ENCODE data around the gene RSRC1. TPM values are rescaled to one million over a fixed set of nuclear protein-coding genes. Genes with fewer than 3 reads are reported as not detected.

The RSRC1 gene
- total RNA-seq, 1 donor from 2014 or later = 80.5 TPM

GRCh38 chr3:158330870-158331269 is 221.0 kb downstream of the RSRC1 start:
- H3K27me3 ChIP-seq = no peaks in the 10 kb centered on the region
- no peak overlapping the region for H3K4me2 ChIP-seq
- H3F3A ChIP-seq (ENCODE audit: low read depth) = no peaks in the 10 kb centered on the region
- H3K27ac Mint-ChIP-seq = no peak overlapping the region
- H3K4me3 Mint-ChIP-seq = no peak overlapping the region
- H3K36me3 Mint-ChIP-seq = no peaks in the 10 kb centered on the region
- no peaks in the 10 kb centered on the region for H4K20me1 ChIP-seq (ENCODE audit: low read depth)
- no peaks in the 10 kb centered on the region for H3K27me3 Mint-ChIP-seq (ENCODE audit: insufficient read depth, low read depth)
- peaks cover 9% of the 10 kb centered on the region for H3K4me1 ChIP-seq
- no peaks in the 10 kb centered on the region for H3K79me2 ChIP-seq (ENCODE audit: low read depth)
- H3K9ac ChIP-seq = no peak overlapping the region
- no peaks in the 10 kb centered on the region for H3K36me3 ChIP-seq
- DNase-seq (ENCODE audit: low spot score) = no peak
- peaks cover 2% of the 10 kb centered on the region for H3K9me3 Mint-ChIP-seq
- H2AFZ ChIP-seq (replicated peaks) = no peak overlapping the region
- no peaks in the 10 kb centered on the region for H3K9me3 ChIP-seq (ENCODE audit: low read depth)
- H3K27ac ChIP-seq = no peak overlapping the region
- TF ChIP-seq CTCF (IDR thresholded peaks at IDR 0.05) = no peak
- TF ChIP-seq EZH2phosphoT487 (IDR thresholded peaks at IDR 0.05) = no peak
- TF ChIP-seq EZH2 (IDR thresholded peaks at IDR 0.05) = no peak
- H3K4me3 ChIP-seq = no peak overlapping the region
- H3K4me1 Mint-ChIP-seq = peaks cover 3% of the 10 kb centered on the region

GRCh38 chr3:158333736-158334135 is 223.8 kb downstream of the RSRC1 start:
- Histone ChIP-seq H3K9ac (no peak overlapping the region), H3K36me3 (no peaks in the 10 kb centered on the region), H4K20me1 (ENCODE audit: low read depth) (no peaks in the 10 kb centered on the region), H3K4me1 (peaks cover 9% of the 10 kb centered on the region), H3K79me2 (ENCODE audit: low read depth) (no peaks in the 10 kb centered on the region), H3K4me2 (no peak overlapping the region), H3K27me3 (no peaks in the 10 kb centered on the region), H3K9me3 (ENCODE audit: low read depth) (no peaks in the 10 kb centered on the region), H3K4me3 (no peak overlapping the region), H2AFZ (replicated peaks) (no peak overlapping the region), H3F3A (ENCODE audit: low read depth) (no peaks in the 10 kb centered on the region), H3K27ac (no peak overlapping the region)
- Mint-ChIP-seq H3K36me3 (no peaks in the 10 kb centered on the region), H3K27ac (no peak overlapping the region), H3K4me1 (peaks cover 3% of the 10 kb centered on the region), H3K4me3 (no peak overlapping the region), H3K9me3 (no peaks in the 10 kb centered on the region), H3K27me3 (ENCODE audit: insufficient read depth, low read depth) (no peaks in the 10 kb centered on the region)
- TF ChIP-seq EZH2phosphoT487 (IDR thresholded peaks at IDR 0.05) (no peak), CTCF (IDR thresholded peaks at IDR 0.05) (no peak), EZH2 (IDR thresholded peaks at IDR 0.05) (no peak)
- DNase-seq (ENCODE audit: low spot score) = no peak

- Histone ChIP-seq H3K9ac (no peak overlapping the region), H4K20me1 (ENCODE audit: low read depth) (no peaks in the 10 kb centered on the region), H3K4me1 (no peaks in the 10 kb centered on the region), H3K27me3 (no peaks in the 10 kb centered on the region), H3K27ac (no peak overlapping the region), H3K79me2 (ENCODE audit: low read depth) (no peaks in the 10 kb centered on the region), H3K36me3 (no peaks in the 10 kb centered on the region), H3K4me2 (no peak overlapping the region), H3K9me3 (ENCODE audit: low read depth) (no peaks in the 10 kb centered on the region), H3K4me3 (no peak overlapping the region), H3F3A (ENCODE audit: low read depth) (no peaks in the 10 kb centered on the region), H2AFZ (replicated peaks) (no peak overlapping the region)
- TF ChIP-seq CTCF (IDR thresholded peaks at IDR 0.05) (no peak), EZH2phosphoT487 (IDR thresholded peaks at IDR 0.05) (no peak), EZH2 (IDR thresholded peaks at IDR 0.05) (no peak)
- peaks cover 3% of the 10 kb centered on the region for H3K9me3 Mint-ChIP-seq
- H3K27ac Mint-ChIP-seq = no peak overlapping the region
- H3K4me3 Mint-ChIP-seq = no peak overlapping the region
- peaks cover 2% of the 10 kb centered on the region for H3K36me3 Mint-ChIP-seq
- DNase-seq (ENCODE audit: low spot score) = no peak
- no peaks in the 10 kb centered on the region for H3K4me1 Mint-ChIP-seq
- no peaks in the 10 kb centered on the region for H3K27me3 Mint-ChIP-seq (ENCODE audit: insufficient read depth, low read depth)
Measured at GRCh38 chr3:158337110-158337509, 227.2 kb downstream of the RSRC1 start.

Measured in neural progenitor cell (in vitro differentiated cells).